DND-41 (cell line): ENCODE results near the gene TBC1D10A.

ENCODE experiments used
- CTCF ChIP-seq: IDR thresholded peaks from 2 replicates; pipeline ENCODE4 v1.5.1; 2012; ENCODE audit warnings: borderline replicate concordance, low read length, moderate library complexity, mild to moderate bottlenecking; ENCODE audit not compliant: poor library complexity, severe bottlenecking; ENCODE audit errors: extremely low read depth
- EZH2 ChIP-seq: IDR thresholded peaks from 3 replicates; pipeline ENCODE4 v1.6.1; 2012; ENCODE audit warnings: borderline replicate concordance, low read depth, mild to moderate bottlenecking, moderate library complexity, low read length, inconsistent platforms; ENCODE audit not compliant: severe bottlenecking

- TF ChIP-seq CTCF: no peak
- no peak for TF ChIP-seq EZH2
Observed at GRCh38 chr22:30282616-30283046, 44.1 kb downstream of the TBC1D10A start.
